ENCODE results near the gene ATP6V1G2.

DNA sequence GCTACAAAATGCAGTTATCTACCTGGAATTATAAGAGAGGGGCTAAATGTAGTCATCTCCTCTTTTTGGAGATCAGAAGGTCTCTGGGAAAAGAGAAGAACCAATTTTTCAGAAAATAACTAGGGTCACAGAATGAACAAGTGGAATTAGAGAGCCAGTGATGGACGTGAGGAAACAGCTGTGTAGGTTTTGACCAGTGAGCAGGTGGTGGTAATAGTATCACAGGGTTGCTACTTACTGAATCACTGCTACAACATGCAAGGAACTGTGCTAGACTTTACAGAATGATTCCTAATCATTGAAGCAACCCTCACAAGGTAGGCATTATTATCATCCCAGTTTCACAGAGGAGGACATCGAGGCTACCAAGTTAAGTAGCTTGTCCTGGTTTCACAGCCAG lies 1.7 kb downstream of the ATP6V1G2 start:
- TF ChIP-seq EP300 (IDR thresholded peaks at IDR 0.05) (no peak), POLR2A (IDR thresholded peaks at IDR 0.05; ENCODE audit: low read depth) (no peak), POLR2AphosphoS5 (IDR thresholded peaks at IDR 0.05) (no peak)
- TF ChIP-seq, protein P1, sequence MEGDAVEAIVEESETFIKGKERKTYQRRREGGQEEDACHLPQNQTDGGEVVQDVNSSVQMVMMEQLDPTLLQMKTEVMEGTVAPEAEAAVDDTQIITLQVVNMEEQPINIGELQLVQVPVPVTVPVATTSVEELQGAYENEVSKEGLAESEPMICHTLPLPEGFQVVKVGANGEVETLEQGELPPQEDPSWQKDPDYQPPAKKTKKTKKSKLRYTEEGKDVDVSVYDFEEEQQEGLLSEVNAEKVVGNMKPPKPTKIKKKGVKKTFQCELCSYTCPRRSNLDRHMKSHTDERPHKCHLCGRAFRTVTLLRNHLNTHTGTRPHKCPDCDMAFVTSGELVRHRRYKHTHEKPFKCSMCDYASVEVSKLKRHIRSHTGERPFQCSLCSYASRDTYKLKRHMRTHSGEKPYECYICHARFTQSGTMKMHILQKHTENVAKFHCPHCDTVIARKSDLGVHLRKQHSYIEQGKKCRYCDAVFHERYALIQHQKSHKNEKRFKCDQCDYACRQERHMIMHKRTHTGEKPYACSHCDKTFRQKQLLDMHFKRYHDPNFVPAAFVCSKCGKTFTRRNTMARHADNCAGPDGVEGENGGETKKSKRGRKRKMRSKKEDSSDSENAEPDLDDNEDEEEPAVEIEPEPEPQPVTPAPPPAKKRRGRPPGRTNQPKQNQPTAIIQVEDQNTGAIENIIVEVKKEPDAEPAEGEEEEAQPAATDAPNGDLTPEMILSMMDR (IDR thresholded peaks at IDR 0.05): no peak

All from esophagus muscularis mucosa (tissue), 4 donors.